Trophoblast cell (in vitro differentiated cells and primary cell): ENCODE data around the gene CRYBA2.
A peak's percentile ranks its signal among the peaks of the same experiment; 100 is the strongest.

Source experiments
- DNase-seq, 2 donors: peaks; one replicate each; pipeline ENCODE4 v3.0.0-alpha.2; 2016
- H2AFZ ChIP-seq: 2 replicates; pipeline ENCODE4 v1.6.1; 2013; ENCODE audit warnings: low read length, moderate library complexity, mild to moderate bottlenecking; ENCODE audit not compliant: insufficient read depth, poor library complexity
- H2AK5ac ChIP-seq: 2 replicates; pipeline ENCODE4 v1.6.1; 2013; ENCODE audit warnings: mild to moderate bottlenecking, low read length
- H2BK120ac ChIP-seq: 2 replicates; pipeline ENCODE4 v1.6.1; 2013; ENCODE audit warnings: low read length, mild to moderate bottlenecking, moderate library complexity; ENCODE audit not compliant: insufficient read depth, poor library complexity
- H2BK12ac ChIP-seq: 2 replicates; pipeline ENCODE4 v1.6.1; 2013; ENCODE audit warnings: mild to moderate bottlenecking, low read length, moderate library complexity
- H2BK5ac ChIP-seq: 2 replicates; pipeline ENCODE4 v1.6.1; 2013; ENCODE audit warnings: low read length, low read depth, moderate library complexity, mild to moderate bottlenecking; ENCODE audit not compliant: poor library complexity
- H3K14ac ChIP-seq: 2 replicates; pipeline ENCODE4 v1.6.1; 2013; ENCODE audit warnings: mild to moderate bottlenecking, low read length
- H3K18ac ChIP-seq: 2 replicates; pipeline ENCODE4 v1.6.1; 2013; ENCODE audit warnings: mild to moderate bottlenecking, low read length
- H3K23ac ChIP-seq: 2 replicates; pipeline ENCODE4 v1.6.1; 2013; ENCODE audit warnings: low read length
- H3K27ac ChIP-seq: 2 replicates; pipeline ENCODE4 v1.5.1; 2013; ENCODE audit warnings: low read depth, mild to moderate bottlenecking, inconsistent platforms, low read length, moderate library complexity
- H3K27me3 ChIP-seq: 2 replicates; pipeline ENCODE4 v1.6.1; 2013; ENCODE audit warnings: inconsistent platforms, mild to moderate bottlenecking, low read length, moderate library complexity; ENCODE audit not compliant: insufficient read depth
- H3K36me3 ChIP-seq, 2 experiments: 1 replicate in 1 of 2; 2 replicates in 1 of 2; pipeline ENCODE4 v1.6.1; 2013; ENCODE audit warnings: low read length in 2 of 2, mild to moderate bottlenecking in 2 of 2, moderate library complexity in 1 of 2; ENCODE audit not compliant: insufficient read depth in 2 of 2, control insufficient read depth in 1 of 2
- H3K4ac ChIP-seq: 2 replicates; pipeline ENCODE4 v1.6.1; 2013; ENCODE audit warnings: low read depth, mild to moderate bottlenecking, low read length, moderate library complexity
- H3K4me1 ChIP-seq, 2 experiments: 1 replicate in 1 of 2; 2 replicates in 1 of 2; pipeline ENCODE4 v1.6.1; 2013; ENCODE audit warnings: low read length in 2 of 2, mild to moderate bottlenecking in 2 of 2, moderate library complexity in 1 of 2; ENCODE audit not compliant: insufficient read depth in 2 of 2, control insufficient read depth in 1 of 2
- H3K4me2 ChIP-seq: 2 replicates; pipeline ENCODE4 v1.6.1; 2013; ENCODE audit warnings: inconsistent platforms, mild to moderate bottlenecking, low read length, moderate library complexity
- H3K4me3 ChIP-seq: 2 replicates; pipeline ENCODE4 v1.5.1; 2013; ENCODE audit warnings: mild to moderate bottlenecking, low read depth, low read length, inconsistent platforms
- H3K79me1 ChIP-seq: one replicate; pipeline ENCODE4 v1.6.1; 2013; ENCODE audit warnings: low read length
- H3K79me2 ChIP-seq: 2 replicates; pipeline ENCODE4 v1.6.1; 2013; ENCODE audit warnings: low read length, mild to moderate bottlenecking; ENCODE audit not compliant: control insufficient read depth, insufficient read depth, poor library complexity
- H3K9ac ChIP-seq: 2 replicates; pipeline ENCODE4 v1.6.1; 2013; ENCODE audit warnings: mild to moderate bottlenecking, low read length
- H3K9me3 ChIP-seq: 2 replicates; pipeline ENCODE4 v1.6.1; 2013; ENCODE audit warnings: low read depth, mild to moderate bottlenecking, control low read depth, inconsistent platforms, low read length; ENCODE audit not compliant: insufficient read depth
- H4K12ac ChIP-seq: 2 replicates; pipeline ENCODE4 v1.6.1; 2013; ENCODE audit warnings: low read depth, mild to moderate bottlenecking, low read length, moderate library complexity
- H4K8ac ChIP-seq: 2 replicates; pipeline ENCODE4 v1.6.1; 2013; ENCODE audit warnings: low read depth, mild to moderate bottlenecking, low read length, moderate library complexity
- H4K91ac ChIP-seq: one replicate; pipeline ENCODE4 v1.6.1; 2013; ENCODE audit warnings: low read depth, mild to moderate bottlenecking, low read length, moderate library complexity
- WGBS: extraction: QIAGEN DNeasy Blood & Tissue Kit; methylation state at CpG from one replicate; pipeline ENCODE4 v1.1.7; 2013; ENCODE audit warnings: missing lambda C conversion rate; ENCODE audit not compliant: insufficient read length, insufficient coverage; ENCODE audit errors: extremely low coverage; 5-methylcytosine and 5-hydroxymethylcytosine counted together

Gene CRYBA2

DNA sequence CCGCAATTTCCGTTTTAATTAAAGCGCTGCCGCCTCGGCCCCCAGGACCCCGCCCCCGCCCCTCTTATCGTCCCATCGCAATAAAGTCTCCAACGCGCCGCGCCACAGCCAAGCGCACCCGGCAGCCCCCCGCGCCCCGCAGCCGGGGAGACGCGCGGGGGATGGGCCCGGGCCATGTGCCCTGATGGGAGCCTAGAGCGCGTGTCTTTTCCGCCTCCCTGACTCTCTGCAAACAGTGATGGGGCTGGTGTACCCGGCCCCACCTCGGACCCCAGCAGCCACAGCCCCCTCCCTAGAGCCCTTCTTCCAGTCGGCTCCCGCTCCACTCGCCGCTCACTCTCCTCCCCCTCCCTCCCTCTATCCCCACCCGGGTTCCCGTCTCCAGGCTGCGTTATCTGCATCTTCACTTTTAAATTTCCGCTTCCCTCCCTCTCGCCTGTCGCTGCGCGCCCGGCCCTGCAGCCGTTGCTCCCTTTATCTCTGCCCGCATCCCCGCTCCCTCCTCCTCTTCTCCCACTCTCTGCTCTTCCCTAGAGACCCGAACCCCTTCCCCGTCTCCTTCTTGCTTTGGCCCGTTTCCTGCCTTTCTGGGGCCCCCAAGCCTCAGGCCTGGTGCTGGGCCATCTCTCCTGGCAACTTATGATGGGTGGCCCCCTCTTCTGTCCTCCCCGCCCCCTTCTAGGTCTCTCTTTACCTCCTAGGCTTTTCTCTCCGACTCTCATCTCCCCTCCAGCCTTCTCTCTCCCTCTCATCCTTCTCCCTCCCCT lies 7.7 kb downstream of the CRYBA2 start:
- Histone ChIP-seq H3K9me3 (peaks cover 3% of the 10 kb centered on the region), H3K27ac (no peak overlapping the region), H3K4ac (no peak overlapping the region), H3K14ac (no peak overlapping the region), H4K91ac (no peak overlapping the region), H3K4me2 (no peak overlapping the region), H3K27me3 (peaks cover 91% of the 10 kb centered on the region), H2AK5ac (no peak overlapping the region), H3K23ac (no peak overlapping the region), H2AFZ (no peak overlapping the region), H3K18ac (no peak overlapping the region), H2BK120ac (no peak overlapping the region), H2BK12ac (no peak overlapping the region), H3K4me3 (no peak overlapping the region), H2BK5ac (no peak overlapping the region), H3K9ac (no peak overlapping the region), H3K79me1 (no peaks in the 10 kb centered on the region), H4K12ac (no peak overlapping the region), H3K36me3 (no peaks in the 10 kb centered on the region), H3K4me1 (peaks cover 0 to 2% of the 10 kb centered on the region in 2 experiments), H3K79me2 (no peaks in the 10 kb centered on the region), H4K8ac (no peak overlapping the region)
- DNase-seq = no peak
- WGBS = no CpG with 5 or more reads among the region's 49 CpGs

- no CpG with 5 or more reads among the region's 32 CpGs for WGBS
- Histone ChIP-seq H3K4me2 (peak within 1 kb of the TSS; percentile 14), H3K27ac (no peak within 1 kb of the TSS), H2BK120ac (no peak within 1 kb of the TSS), H3K9me3 (peaks cover 3% of the 10 kb centered on the region), H2AK5ac (no peak within 1 kb of the TSS), H3K4me3 (no peak within 1 kb of the TSS), H3K14ac (no peak within 1 kb of the TSS), H3K79me1 (no peaks in the 10 kb centered on the region), H4K8ac (no peak within 1 kb of the TSS), H3K4ac (no peak within 1 kb of the TSS), H4K12ac (no peak within 1 kb of the TSS), H3K18ac (no peak within 1 kb of the TSS), H2BK12ac (no peak within 1 kb of the TSS), H3K27me3 (peaks cover 85% of the 10 kb centered on the region), H3K4me1 (peaks cover 0 to 2% of the 10 kb centered on the region in 2 experiments), H2AFZ (no peak within 1 kb of the TSS), H3K36me3 (no peaks in the 10 kb centered on the region), H3K23ac (no peak within 1 kb of the TSS), H4K91ac (no peak within 1 kb of the TSS), H2BK5ac (no peak within 1 kb of the TSS), H3K79me2 (no peaks in the 10 kb centered on the region), H3K9ac (no peak within 1 kb of the TSS)
- DNase-seq = no peak
These were observed 8.2 kb downstream of the CRYBA2 start, which contains the start of gene FEV for GRCh38 chr2:218985021-218985324. TSS of gene FEV (minus strand) at chr2:218985184. CDS start at chr2:218985075, 109 bp downstream.

GRCh38 chr2:218984239-218985020 lies 8.8 kb downstream of the CRYBA2 start:
- no peak overlapping the region for H4K91ac ChIP-seq

DNA sequence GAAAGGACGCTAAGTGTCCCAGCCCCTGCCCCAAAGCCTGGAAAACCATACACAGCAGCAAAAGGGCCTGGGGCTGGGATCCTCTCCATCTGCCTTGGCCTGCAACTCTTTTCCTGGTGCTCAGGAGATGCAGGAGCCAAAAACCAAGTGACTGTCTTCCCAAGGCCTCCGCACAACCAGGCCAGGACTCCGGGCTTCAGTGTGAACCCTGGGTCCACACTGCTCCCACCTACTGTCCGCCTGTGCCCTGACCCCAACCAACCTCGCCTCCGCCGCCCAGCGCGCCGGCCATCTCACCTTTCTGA lies 9.3 kb downstream of the CRYBA2 start:
- Histone ChIP-seq H3K14ac (no peak overlapping the region), H3K4me2 (no peak overlapping the region), H2BK12ac (no peak overlapping the region), H4K12ac (no peak overlapping the region), H2BK120ac (no peak overlapping the region), H3K36me3 (no peaks in the 10 kb centered on the region), H4K91ac (no peak overlapping the region), H3K23ac (no peak overlapping the region), H2AK5ac (no peak overlapping the region), H2BK5ac (no peak overlapping the region), H3K4ac (no peak overlapping the region), H3K4me3 (no peak overlapping the region), H3K9me3 (peaks cover 2% of the 10 kb centered on the region), H3K4me1 (peaks cover 2 to 4% of the 10 kb centered on the region in 2 experiments), H3K27ac (no peak overlapping the region), H3K18ac (no peak overlapping the region), H3K79me1 (no peaks in the 10 kb centered on the region), H4K8ac (no peak overlapping the region), H2AFZ (no peak overlapping the region), H3K9ac (no peak overlapping the region), H3K79me2 (no peaks in the 10 kb centered on the region), H3K27me3 (peaks cover 77% of the 10 kb centered on the region)
- WGBS = no CpG with 5 or more reads among the region's 10 CpGs
- DNase-seq = no peak

More at GRCh38 chr2:218984239-218985020, 8.8 kb downstream of the CRYBA2 start:
- no peaks in the 10 kb centered on the region for H3K36me3 ChIP-seq
- no peak overlapping the region for H2BK5ac ChIP-seq
- no CpG with 5 or more reads among the region's 50 CpGs for WGBS
- H2AK5ac ChIP-seq = no peak overlapping the region
- H4K12ac ChIP-seq = no peak overlapping the region
- H2BK120ac ChIP-seq = no peak overlapping the region
- H3K4ac ChIP-seq = no peak overlapping the region
- peaks cover 82% of the 10 kb centered on the region for H3K27me3 ChIP-seq
- no peaks in the 10 kb centered on the region for H3K79me2 ChIP-seq
- H2BK12ac ChIP-seq = no peak overlapping the region
- no peak for DNase-seq
- peaks cover 2 to 4% of the 10 kb centered on the region in 2 experiments for H3K4me1 ChIP-seq
- no peak overlapping the region for H3K23ac ChIP-seq
- H3K18ac ChIP-seq = no peak overlapping the region
- H2AFZ ChIP-seq = no peak overlapping the region
- no peaks in the 10 kb centered on the region for H3K79me1 ChIP-seq
- no peak overlapping the region for H4K8ac ChIP-seq
- H3K9me3 ChIP-seq = peaks cover 3% of the 10 kb centered on the region
- H3K9ac ChIP-seq = no peak overlapping the region
- no peak overlapping the region for H3K14ac ChIP-seq
- H3K27ac ChIP-seq = no peak overlapping the region
- H3K4me2 ChIP-seq = peak overlapping the region; percentile 14
- no peak overlapping the region for H3K4me3 ChIP-seq
